K562 treated with DMSO at 1 percent for 24 hours (cell line): Measurements from ENCODE around the gene SOHLH2. TPM values are rescaled to one million over a fixed set of nuclear protein-coding genes. Genes with fewer than 3 reads are reported as not detected.

Experiments used
- total RNA-seq: library from RNA; unstranded; fragments of 300-600 nt; gene quantifications from 2 replicates; pipeline ENCODE4 v1.2.3, GENCODE V29; 2022; ENCODE audit warnings: low read depth; ENCODE audit not compliant: insufficient read depth

Gene SOHLH2, protein sequence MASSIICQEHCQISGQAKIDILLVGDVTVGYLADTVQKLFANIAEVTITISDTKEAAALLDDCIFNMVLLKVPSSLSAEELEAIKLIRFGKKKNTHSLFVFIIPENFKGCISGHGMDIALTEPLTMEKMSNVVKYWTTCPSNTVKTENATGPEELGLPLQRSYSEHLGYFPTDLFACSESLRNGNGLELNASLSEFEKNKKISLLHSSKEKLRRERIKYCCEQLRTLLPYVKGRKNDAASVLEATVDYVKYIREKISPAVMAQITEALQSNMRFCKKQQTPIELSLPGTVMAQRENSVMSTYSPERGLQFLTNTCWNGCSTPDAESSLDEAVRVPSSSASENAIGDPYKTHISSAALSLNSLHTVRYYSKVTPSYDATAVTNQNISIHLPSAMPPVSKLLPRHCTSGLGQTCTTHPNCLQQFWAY
- total RNA-seq = 2.5 and 3.0 TPM in 2 replicates

DNA sequence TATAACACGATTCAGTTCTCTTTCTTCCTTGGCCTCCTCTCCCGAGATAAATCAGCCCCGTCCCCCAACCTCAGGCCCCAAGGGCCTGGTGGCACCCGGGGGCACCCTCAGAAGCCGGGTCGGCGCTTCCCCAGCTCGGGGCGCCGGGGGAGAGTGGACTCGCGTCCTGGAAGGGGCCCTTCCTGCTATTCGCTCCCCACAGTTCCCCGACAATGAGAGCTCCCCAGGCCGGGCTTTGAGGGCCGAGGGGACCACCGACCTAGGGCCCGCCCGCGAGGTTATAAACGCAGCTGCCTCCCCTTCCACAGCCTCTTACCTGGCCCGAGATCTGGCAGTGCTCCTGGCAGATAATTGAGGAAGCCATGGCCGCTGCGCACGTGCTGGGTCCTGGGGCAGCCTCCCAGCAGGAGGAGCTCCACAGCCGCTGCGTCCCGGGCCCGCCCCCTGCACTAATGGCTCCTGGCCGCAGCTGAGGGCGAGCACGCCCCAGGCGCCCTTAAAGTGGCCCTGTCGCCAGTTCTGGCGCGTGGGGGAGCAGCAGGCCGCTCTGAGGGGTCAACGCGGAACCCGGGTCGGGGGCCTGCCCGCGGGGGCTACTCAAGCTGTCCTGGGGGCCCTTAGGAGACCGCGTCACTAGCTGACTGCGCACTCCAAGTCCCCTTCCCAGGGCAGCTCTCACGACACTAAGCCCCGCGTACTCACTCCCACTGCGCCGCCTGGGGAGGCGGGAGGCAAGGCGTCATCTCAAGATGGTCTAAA lies at the start of gene SOHLH2:
TSS of gene SOHLH2 (minus strand) at position 394 of the 759 bp plus-strand sequence. CDS start at position 364, 30 bp downstream.

DNA sequence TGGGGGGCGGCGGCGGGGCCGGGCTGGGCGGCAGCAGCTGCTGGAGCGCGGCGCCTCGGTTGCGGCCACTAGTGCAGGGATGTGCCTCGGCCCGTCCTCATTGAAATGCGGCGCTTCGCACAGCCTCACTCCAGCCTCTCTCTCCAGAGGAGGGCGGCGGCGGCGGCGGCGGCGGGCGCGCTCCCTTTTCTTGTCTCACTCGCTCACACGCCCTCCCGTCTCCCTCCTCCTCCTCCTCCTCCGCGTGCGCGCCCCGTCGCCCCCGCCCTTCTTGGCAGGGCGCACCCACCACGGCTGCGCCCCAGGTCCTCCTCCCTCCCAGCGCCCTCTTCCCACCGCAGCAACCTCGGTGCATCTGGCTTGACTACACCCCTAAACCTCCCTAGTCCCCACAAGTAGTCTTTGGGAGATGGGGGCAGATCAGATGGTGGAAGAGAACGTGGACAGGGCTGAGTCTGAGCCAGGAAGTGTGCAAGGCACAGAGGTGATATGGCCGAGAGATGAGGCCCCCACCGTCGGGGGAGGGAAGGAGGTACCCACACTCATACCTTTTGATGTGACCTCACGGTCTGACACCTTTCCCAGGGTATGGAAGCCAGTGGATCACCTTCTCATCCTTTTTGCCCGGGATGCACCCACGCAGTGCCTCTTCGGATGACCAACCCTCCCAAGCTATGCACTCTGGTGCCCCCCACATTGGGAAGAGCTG lies 83.0 kb downstream of the SOHLH2 start, which contains the start of gene DCLK1:
TSS of gene DCLK1 (minus strand) at position 161 of the 709 bp plus-strand sequence.

Other genes with a start within 250 kb of the SOHLH2 start
- not detected in 2 replicates for gene DCLK1, start 83.2 kb downstream of the SOHLH2 start, total RNA-seq
- 2.0 and 3.1 TPM in 2 replicates for gene CCDC169, start 83.3 kb upstream of the SOHLH2 start, total RNA-seq
- gene SPART, start 131.8 kb upstream of the SOHLH2 start, total RNA-seq = 22.9 and 23.8 TPM in 2 replicates
- 0.14 TPM in 1 of 2 replicates, not detected in the other for gene CCNA1, start 217.9 kb upstream of the SOHLH2 start, total RNA-seq